GM18502 (cell line): ENCODE results near the gene C1GALT1.
"Not testable (repeated sequence)": the region's sequence is repeated elsewhere in the genome, so short reads cannot be mapped to it uniquely, and the experiment has no call there.

Experiments used
- ATAC-seq: cut with Tn5 transposase; IDR thresholded peaks from one replicate; pipeline ENCODE4 v1.9.1; 2021; ENCODE audit warnings: mild to moderate bottlenecking; ENCODE audit not compliant: unreplicated experiment, poor library complexity

Gene C1GALT1

GRCh38 chr7:7182156-7183060 is at the start of gene C1GALT1:
C1GALT1 (plus strand) TSS chr7:7182544; CDS start chr7:7234320, 51,776 bp downstream.
- ATAC-seq: peak; percentile 87

- no peak for ATAC-seq
Observed at GRCh38 chr7:7134046-7134445, 48.3 kb upstream of the C1GALT1 start.

GRCh38 chr7:7135074-7135473 is 47.3 kb upstream of the C1GALT1 start:
- no peak for ATAC-seq

GRCh38 chr7:7135924-7136323 is 46.4 kb upstream of the C1GALT1 start:
- ATAC-seq: not testable (repeated sequence)

- ATAC-seq: peak; percentile 61
Observed at GRCh38 chr7:7136466-7137381, 45.6 kb upstream of the C1GALT1 start.

GRCh38 chr7:7138897-7139296 is 43.4 kb upstream of the C1GALT1 start:
- no peak for ATAC-seq

GRCh38 chr7:7143404-7143803 is 38.9 kb upstream of the C1GALT1 start:
- not testable (repeated sequence) for ATAC-seq

- not testable (repeated sequence) for ATAC-seq
Observed at GRCh38 chr7:7145151-7145550, 37.2 kb upstream of the C1GALT1 start.

- no peak for ATAC-seq
Observed at GRCh38 chr7:7146837-7147236, 35.5 kb upstream of the C1GALT1 start.

GRCh38 chr7:7148798-7149481 is 33.4 kb upstream of the C1GALT1 start:
- no peak for ATAC-seq

GRCh38 chr7:7151285-7151684 is 31.1 kb upstream of the C1GALT1 start:
- ATAC-seq: no peak

GRCh38 chr7:7151865-7152264 is 30.5 kb upstream of the C1GALT1 start:
- no peak for ATAC-seq

GRCh38 chr7:7152315-7152714 is 30.0 kb upstream of the C1GALT1 start:
- ATAC-seq: no peak

GRCh38 chr7:7154355-7154754 is 28.0 kb upstream of the C1GALT1 start:
- not testable (repeated sequence) for ATAC-seq

GRCh38 chr7:7156663-7157062 is 25.7 kb upstream of the C1GALT1 start:
- no peak for ATAC-seq

GRCh38 chr7:7157177-7157886 is 25.0 kb upstream of the C1GALT1 start:
- ATAC-seq: peak; percentile 89

- peak; percentile 5 for ATAC-seq
Observed at GRCh38 chr7:7157887-7158271, 24.5 kb upstream of the C1GALT1 start.

- no peak for ATAC-seq
Observed at GRCh38 chr7:7159063-7159658, 23.2 kb upstream of the C1GALT1 start.

GRCh38 chr7:7164591-7164990 is 17.8 kb upstream of the C1GALT1 start:
- ATAC-seq: no peak
